GM12878 (cell line): Measurements from ENCODE around the gene SERBP1. TPM values are rescaled to one million over a fixed set of nuclear protein-coding genes. Genes with fewer than 3 reads are reported as not detected.

ENCODE experiments used
- CUX1 ChIP-seq: IDR thresholded peaks from 2 replicates; pipeline ENCODE4 v1.6.1; 2012; ENCODE audit warnings: improper control_type of control experiment, low read depth, low read length; ENCODE audit not compliant: insufficient replicate concordance
- EED ChIP-seq: sonication (generic); IDR thresholded peaks from 2 replicates; pipeline ENCODE4 v1.6.1; 2016; ENCODE audit warnings: antibody characterized with exemption, low read depth
- KAT2A ChIP-seq: conservative IDR thresholded peaks from 2 replicates; pipeline ENCODE4 v1.6.1; 2011; ENCODE audit warnings: low read depth, low read length; ENCODE audit not compliant: control insufficient read depth
- SP1 ChIP-seq: IDR thresholded peaks from one replicate; pipeline ENCODE4 v1.6.1; 2011; ENCODE audit warnings: low read depth, low read length
- SREBF1 ChIP-seq: IDR thresholded peaks from 2 replicates; pipeline ENCODE4 v1.6.1; 2012; ENCODE audit warnings: mild to moderate bottlenecking, low read length
- polyA plus RNA-seq, 11 experiments: library from polyadenylated mRNA; depleted of rRNA in 4 of 11; unstranded in 6 of 11; stranded (reverse) in 5 of 11; fragments of >200 nt; fragmentation: Nextera tagmentation in 4 of 11; fragmentation: Illumina TruSeq in 1 of 11; extraction: Ambion mirVana in 4 of 11; extraction: Trizol in 1 of 11; gene quantifications; 1 replicate in 1 of 11; 2 replicates in 10 of 11; pipeline versions ENCODE4 v1.2.1 to v1.2.3, GENCODE V29; 2011 to 2016; ENCODE audit warnings: inconsistent platforms in 2 of 11, missing spikeins in 2 of 11, low read depth in 1 of 11
- total RNA-seq, 4 experiments: library from RNA; depleted of rRNA in 3 of 4; stranded (reverse); fragments of >200 nt in 3 of 4; fragmentation: Illumina TruSeq in 1 of 4; extraction: Trizol in 1 of 4; gene quantifications; 2 replicates each; pipeline versions ENCODE4 v1.2.1 to v1.2.3, GENCODE V29; 2013 to 2021
- TF ChIP-seq, protein P1 (sequence below): IDR thresholded peaks from 2 replicates; pipeline ENCODE4 v1.6.1; 2012; ENCODE audit warnings: low read depth, low read length, improper control_type of control experiment
- TF ChIP-seq, protein P2 (sequence below): fragments of 450-650 bp; IDR thresholded peaks from 2 replicates; pipeline ENCODE4 v1.6.1; 2014; ENCODE audit warnings: mild to moderate bottlenecking

The SERBP1 gene
- total and polyA plus RNA-seq, 10 of the 15 experiments (the other 5 are each of a cell fraction or from before 2014, with no cell fraction given) = 76.7 to 509 (median 384) TPM

DNA sequence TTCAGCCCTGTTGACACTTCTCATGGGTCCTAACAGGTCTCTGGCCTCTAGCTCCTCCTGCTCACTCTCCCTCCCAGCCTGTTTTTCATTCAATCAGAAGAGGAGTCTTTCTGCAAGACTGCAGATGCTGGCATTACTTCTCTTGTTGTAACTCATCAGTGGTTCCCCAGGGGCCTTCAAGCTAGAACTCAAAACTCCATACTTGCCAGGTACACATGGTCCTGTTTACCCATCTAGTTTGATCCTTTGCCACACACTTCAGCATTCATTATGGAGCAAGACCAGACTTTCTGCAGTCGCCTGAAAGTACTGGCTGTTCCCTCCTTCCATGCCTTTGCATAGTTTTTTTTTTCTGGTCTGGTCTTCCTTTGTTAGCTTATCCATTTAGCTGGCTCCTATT, 47.9 kb downstream of the SERBP1 start (continued):
- TF ChIP-seq, protein P1, sequence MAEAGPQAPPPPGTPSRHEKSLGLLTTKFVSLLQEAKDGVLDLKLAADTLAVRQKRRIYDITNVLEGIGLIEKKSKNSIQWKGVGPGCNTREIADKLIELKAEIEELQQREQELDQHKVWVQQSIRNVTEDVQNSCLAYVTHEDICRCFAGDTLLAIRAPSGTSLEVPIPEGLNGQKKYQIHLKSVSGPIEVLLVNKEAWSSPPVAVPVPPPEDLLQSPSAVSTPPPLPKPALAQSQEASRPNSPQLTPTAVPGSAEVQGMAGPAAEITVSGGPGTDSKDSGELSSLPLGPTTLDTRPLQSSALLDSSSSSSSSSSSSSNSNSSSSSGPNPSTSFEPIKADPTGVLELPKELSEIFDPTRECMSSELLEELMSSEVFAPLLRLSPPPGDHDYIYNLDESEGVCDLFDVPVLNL = no peak
- TF ChIP-seq CUX1 (no peak), EED (no peak), SREBF1 (no peak), SP1 (no peak), KAT2A (no peak)
- TF ChIP-seq, protein P2, sequence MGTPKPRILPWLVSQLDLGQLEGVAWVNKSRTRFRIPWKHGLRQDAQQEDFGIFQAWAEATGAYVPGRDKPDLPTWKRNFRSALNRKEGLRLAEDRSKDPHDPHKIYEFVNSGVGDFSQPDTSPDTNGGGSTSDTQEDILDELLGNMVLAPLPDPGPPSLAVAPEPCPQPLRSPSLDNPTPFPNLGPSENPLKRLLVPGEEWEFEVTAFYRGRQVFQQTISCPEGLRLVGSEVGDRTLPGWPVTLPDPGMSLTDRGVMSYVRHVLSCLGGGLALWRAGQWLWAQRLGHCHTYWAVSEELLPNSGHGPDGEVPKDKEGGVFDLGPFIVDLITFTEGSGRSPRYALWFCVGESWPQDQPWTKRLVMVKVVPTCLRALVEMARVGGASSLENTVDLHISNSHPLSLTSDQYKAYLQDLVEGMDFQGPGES = no peak
